Adrenal gland (tissue), 5 donors: ENCODE results near the gene BACH2.

Experiments
- POLR2A ChIP-seq, 2 donors: fragments of 450-650 bp; IDR thresholded peaks; one replicate each; pipeline ENCODE4 v1.6.1; 2017; ENCODE audit warnings: antibody characterized with exemption in 2 of 2, mild to moderate bottlenecking in 2 of 2, moderate library complexity in 1 of 2
- TF ChIP-seq, protein P1 (sequence below), 6 experiments: fragments of 450-650 bp in 4 of 6; fragments of 200-600 bp in 2 of 6; sonication (generic) in 1 of 6; IDR thresholded peaks; 1 replicate in 5 of 6; 2 replicates in 1 of 6; pipeline versions ENCODE4 v1.5.1 to v1.8.0; 2016 to 2021; ENCODE audit warnings: antibody characterized with exemption in 6 of 6, mild to moderate bottlenecking in 2 of 6, moderate library complexity in 1 of 6
- donor health status: DM: no; HTN: no; CAD: no.

DNA sequence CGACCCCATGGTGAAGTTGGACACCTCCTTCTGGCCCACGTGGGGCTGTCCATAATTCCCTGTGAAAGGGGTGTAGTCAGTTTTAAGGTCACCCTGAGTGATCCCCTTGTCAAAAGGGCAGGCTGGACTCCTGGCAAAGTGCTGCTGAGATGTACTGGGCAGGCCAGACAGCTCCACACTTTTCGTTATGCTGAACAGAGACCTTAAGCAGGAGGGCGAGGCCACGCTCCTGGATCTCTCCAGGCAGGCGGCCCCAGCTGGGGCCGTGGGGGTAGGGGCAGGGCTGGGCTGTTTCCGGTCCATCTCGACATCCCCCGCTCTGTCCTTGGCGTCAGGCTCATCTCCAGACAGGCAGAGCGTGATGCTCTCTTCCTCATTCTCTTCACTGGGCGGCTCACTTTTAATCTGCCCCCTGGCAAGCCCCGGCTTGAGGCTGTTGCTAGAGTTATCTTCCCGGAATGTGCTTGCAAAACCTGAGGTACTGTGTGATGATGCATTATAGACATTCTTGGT lies 345.7 kb downstream of the BACH2 start:
- no peak for TF ChIP-seq POLR2A (IDR thresholded peaks at IDR 0.05)
- TF ChIP-seq, protein P1, sequence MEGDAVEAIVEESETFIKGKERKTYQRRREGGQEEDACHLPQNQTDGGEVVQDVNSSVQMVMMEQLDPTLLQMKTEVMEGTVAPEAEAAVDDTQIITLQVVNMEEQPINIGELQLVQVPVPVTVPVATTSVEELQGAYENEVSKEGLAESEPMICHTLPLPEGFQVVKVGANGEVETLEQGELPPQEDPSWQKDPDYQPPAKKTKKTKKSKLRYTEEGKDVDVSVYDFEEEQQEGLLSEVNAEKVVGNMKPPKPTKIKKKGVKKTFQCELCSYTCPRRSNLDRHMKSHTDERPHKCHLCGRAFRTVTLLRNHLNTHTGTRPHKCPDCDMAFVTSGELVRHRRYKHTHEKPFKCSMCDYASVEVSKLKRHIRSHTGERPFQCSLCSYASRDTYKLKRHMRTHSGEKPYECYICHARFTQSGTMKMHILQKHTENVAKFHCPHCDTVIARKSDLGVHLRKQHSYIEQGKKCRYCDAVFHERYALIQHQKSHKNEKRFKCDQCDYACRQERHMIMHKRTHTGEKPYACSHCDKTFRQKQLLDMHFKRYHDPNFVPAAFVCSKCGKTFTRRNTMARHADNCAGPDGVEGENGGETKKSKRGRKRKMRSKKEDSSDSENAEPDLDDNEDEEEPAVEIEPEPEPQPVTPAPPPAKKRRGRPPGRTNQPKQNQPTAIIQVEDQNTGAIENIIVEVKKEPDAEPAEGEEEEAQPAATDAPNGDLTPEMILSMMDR (IDR thresholded peaks at IDR 0.05): no peak
